ENCODE measurements around the gene SHISAL2A.

Gene SHISAL2A

DNA sequence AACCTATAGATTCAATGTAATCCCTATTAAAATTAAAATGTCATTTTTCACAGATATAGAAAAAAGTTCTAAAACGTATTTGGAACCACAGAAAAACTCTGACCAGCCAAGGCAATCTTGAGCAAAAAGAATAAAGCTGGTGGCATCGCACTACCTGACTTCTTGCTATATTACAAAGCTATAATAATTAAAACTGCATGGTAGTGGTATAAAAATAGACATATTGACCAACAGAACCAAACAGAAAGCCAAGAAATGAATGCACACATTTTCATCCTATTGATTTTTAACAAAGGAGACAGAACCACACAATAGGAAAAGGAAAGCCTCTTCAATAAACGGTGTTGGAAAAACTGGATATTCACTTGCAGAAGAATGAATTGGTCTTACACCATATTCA lies 9.2 kb upstream of the SHISAL2A start:
- DNase-seq = no peak

DNA sequence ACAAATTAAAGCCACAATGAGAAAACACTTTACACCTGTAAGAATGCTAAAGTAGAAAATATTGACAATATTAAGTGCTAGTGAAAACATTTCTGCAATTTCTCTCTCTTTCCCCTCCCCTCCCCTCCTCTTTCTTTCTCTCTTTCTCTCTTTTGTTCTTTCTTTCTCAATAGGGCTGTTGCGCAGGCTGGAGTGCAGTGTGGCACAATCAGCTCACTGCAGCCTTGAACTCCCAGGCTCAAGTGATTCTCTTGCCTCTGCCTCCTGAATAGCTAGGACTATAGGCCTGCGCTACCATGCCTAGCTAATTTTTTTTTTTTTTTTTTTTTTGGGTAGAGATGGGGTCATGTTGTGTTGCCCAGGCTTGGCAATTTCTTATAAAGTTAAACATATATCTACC lies 5.9 kb upstream of the SHISAL2A start:
- DNase-seq = no peak

DNA sequence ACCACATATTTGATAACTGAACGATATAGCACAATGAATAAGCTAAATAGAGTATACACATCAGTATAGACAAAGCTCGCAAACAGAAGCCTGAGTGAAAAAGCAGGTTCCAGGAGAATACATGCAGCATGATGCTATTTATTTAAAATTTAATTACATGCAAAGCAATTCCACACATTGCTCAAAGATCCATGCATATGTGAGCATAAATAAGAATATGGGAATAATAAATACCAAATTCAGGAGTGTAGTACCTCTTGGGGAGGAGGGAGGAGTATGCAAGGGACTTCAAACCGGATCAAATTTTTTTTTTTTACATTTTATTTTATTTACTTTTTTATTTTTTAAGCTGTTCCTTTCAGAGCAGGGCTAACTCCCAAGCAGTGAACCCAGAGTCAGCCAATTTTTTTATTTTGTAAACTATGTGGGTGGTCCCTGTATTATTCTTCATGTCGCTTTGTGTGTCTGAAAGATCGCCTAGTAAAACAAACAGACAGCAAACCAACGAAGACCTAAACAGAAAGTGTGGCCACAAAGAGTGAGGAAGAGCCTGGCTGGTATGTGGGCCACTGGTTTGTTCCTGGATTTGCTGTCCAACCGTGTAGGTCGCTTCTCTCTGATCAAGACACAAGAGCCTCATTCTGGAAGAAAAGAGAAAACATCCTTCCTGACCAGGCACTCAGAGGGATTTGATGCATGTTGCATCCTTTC lies 4.2 kb upstream of the SHISAL2A start:
- DNase-seq = no peak

DNA sequence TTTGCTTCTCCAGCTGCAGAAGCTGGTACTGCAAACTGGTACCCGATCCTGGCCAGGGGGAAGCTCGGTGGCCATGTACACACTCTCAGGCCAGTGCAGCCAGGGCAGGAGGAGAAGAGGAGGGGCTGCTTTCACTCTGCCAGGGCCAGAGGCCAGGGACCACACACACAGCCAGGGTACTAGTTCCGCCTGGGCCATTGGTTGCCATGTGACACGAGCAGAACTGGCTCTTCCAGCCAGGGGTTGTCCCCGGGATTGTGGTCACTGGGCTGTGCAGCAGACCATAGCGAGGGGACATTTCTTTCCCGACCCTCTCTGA lies 3.7 kb upstream of the SHISAL2A start:
- DNase-seq = no peak

DNA sequence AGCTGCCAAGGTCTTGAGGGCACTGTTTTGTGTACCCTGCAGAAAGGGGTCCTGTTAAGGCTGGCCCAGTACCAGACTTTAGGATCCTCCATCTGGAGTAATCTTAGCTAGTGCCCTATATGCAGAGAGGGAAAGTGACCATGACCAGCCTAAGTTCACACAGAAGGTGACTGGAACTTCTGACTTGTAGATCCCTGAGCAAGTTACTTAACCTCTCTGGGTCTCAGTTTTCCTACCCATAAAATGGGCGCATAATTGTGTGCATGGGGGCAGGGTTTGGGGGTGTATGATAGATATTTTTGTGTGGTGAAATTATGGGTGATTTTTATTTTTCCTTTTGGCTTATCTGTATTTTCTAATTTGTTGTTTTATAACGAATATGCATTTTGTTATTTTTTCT lies 3.3 kb upstream of the SHISAL2A start:
- DNase-seq = no peak

DNA sequence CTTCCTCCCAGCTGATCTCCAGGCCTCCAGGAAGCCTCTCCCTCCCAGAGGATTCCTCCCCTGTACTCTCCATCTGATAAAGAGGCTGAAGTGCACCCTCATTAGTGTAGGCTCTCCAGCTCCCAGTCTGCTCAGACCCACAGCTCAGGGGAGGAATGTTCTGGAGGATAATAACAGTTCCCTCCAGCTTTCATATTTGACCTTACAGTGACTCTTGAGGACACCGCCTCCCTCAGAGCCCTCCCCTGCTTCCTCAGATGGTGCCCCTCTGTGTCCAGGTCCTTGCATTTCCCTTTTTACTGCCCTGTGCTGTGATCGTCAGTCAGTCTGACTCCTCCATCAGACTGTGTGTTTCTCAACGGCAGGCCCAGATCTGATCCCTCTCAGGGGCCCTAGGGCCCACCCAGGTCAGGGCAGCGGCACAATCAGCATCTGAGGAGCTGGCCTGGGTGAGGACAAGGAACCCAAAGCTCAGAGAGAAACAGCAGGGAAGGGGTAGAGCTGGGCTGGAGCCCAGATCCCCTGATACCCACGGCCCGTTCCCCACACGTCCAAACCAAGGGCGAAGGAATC lies 1.1 kb upstream of the SHISAL2A start:
- no peak for DNase-seq

DNA sequence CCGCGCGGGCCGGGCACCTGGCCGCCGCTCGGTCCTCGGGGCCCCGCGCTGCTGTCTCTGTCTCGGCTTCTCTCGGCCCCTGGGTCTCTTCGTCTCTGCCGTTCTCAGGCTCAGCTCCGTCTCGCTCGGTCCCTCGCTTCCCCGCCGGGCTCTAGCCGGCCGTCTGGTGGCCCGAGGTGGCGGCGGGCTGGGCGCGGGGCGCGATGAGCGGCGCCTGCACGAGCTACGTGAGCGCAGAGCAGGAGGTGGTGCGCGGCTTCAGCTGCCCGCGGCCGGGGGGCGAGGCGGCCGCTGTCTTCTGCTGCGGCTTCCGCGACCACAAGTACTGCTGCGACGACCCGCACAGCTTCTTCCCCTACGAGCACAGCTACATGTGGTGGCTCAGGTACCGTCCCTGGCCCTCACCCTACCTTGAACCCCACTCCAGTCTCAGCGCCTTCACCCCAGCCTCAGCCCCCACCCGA lies 355 bp downstream of the SHISAL2A start:
- DNase-seq = no peak

DNA sequence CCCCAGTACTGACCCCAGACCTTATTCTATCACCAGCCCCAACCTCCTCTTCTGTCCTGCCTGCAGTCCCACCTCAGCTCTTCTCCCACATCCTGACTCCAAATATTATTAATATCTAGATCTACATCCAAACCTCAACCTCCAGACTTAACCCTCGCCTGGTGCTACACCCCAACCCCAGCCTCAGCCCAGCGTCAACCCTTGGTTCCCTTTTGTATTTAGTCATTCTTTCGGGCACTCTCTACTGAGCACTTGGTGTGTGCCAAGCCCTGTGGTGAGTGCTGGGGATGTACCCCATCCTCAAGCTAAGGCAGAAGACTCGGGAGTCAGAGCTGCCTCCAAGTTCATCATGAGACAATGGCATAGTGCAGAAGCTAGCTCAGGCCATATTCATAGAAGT lies 1.1 kb downstream of the SHISAL2A start:
- DNase-seq = no peak

DNA sequence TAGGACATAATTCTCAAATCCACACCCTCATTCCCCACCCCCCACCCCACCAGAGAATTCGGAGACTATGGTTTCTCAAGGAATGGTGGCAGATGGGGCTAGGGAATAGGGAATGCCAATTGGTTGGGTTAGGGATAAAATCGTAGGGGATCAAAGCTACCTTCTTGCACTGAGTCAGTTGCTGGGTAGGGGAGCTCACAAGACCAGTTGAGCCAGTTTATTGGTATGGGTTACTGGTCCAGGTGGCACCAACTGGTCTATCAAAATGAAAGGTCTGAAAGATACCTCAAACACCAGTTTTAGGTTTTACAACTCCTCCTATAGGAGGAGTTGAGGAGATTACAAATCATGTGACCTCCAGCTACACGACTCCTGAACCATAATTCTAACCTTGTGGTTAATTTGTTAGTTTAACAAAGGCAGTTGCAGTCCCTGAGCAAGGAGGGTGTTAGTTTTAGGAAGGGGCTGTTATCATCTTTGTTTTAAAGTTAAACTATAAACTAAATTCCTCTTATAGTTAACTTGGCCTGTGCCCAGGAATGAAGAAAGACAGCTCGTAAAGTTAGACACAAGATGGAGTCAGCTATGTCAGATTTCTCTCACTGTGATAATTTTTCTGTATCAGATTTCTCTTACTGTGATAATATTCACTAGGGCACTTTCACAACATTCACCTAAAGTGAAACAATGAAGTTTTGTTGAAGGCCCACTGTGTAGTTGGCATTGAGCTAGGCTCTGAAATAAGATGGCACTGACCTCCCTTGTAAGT lies 2.5 kb downstream of the SHISAL2A start:
- no peak for DNase-seq

DNA sequence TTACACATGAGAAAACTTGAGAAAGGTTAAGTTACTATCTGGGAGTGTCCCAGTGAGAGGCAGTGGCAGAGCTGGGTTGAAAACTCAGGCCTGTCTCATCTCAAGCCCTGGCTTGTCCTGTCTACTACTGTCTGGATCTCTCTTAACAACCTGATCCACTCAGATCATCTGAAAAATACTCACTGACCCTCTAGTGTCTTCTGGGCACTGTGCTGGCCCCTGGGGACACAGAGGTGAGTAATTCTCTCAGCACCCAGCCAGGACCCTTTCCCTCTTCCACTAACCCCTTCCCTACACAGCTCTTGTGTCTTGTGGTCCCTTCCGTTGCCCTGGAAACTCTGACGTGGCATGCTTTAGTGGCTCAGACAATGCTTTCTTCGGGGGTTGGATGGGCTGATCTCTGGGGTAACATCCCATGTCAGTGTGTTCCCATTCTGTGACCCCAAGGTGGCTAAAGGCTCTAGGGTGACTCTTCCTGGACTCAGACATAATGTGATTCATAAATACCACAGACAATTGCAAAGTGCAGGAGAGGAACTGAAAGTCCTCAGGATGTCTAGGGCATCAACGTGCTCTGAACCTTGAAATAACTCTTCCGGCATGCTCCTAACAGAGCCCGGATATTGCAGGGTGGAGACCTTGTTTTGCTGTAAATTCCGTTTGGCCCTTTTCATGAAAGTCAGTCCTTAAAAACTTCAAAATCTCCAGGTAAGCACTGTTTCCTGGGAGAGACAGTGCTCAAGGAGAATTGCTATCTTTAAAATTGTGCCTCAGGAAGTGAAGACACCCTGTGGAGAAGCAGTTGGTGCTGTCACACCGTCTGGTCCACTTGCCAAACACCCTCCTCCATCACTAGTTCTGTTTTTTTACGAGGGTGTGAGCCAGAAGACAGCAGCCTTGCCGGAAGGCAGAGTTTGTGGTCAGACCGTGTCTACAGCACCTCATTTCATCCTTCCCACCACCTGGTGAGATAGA lies 4.0 kb downstream of the SHISAL2A start:
- DNase-seq = no peak

DNA sequence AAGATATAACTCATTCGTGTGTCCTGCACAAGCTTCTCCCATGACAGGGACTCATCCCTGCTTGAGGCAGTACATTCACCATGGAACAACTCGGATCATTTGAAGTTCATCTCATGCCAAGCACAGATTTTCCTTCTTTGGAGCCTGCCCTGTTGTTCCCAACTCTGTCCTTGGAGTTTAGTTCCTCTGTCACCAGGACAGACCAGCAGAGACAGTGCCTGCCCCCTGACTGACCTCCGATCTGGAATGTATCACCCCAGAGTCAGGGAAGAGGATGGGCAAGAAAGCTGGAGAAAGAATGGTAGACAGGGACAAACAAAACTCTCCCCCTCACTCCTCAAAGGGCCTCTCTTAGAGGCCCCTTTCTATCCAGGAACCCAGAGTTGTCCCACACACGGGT lies 5.0 kb downstream of the SHISAL2A start:
- DNase-seq = no peak

DNA sequence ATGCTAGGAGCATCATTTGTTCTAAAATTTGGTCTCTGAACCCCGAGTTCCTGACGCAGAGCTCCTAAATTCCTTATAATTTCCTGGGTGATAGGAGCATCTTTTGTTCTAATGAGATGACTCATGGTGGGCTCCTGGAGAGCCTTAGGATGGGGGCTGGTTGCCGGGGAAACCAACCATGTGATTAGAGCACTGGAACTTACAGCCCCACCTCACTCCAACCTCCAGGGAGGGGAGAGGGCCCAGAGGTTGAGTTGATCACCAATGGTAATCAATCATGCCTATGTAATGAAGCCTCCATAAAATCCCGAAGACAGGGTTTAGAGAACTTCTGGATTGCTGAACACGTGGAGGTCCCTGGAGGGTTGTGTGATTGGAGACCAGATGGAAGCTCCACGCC lies 7.7 kb downstream of the SHISAL2A start:
- no peak for DNase-seq

DNA sequence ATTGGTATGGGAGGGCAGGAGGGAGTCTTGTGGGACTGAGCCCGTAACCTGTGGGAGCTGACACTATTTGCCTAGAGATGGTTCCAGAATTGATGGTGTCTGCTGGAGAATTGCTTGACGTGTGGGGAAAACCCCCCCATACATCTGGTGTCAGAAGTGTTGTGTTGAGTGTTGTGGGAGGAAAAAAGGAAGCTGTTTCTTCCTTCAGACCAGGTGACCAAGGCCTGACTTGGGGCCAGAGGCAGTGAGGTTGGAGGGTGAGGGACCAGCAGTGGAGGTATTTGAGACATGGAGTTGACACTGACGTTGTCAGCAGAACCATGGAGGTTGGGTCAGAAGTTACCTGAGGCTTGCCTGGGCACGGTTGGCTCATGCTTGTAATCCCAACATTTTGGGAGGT lies 8.3 kb downstream of the SHISAL2A start:
- no peak for DNase-seq

DNA sequence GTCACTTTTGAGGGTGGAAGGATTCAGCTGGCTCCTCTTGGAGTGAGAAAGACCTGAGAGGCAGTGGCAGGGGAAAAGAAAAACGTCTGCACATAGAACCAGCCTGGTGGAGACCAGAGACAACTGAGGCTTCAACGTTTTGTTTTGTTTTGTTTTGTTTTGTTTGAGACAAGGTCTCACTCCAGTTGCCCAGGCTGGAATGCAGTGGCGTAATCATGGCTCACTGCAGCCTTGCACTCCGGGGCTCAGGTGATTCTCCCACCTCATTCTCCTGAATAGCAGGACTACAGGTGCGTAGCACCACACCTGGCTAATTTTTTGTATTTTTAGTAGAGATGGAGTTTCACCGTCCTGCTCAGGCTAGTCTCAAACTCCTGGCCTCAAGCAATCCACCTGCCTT lies 12.3 kb downstream of the SHISAL2A start:
- no peak for DNase-seq

DNA sequence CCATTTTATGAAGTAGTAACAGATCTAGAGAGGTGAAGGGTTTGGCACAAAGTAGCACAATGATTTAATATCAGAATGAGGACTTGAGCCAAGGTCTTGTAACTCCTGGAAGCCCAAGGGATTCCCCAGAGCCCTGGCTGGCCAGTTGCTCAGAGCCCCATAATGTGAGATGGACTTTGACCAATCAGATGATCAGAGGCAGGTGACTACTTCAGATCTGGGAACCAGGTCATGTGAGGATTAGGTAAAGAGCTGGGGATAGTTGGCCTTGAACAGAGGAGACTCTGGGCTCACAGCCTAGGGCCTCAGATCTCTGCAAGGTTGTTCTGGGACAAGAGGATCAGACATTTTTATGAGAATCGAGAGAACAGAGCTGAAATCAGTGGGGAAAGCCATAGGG lies 18.9 kb downstream of the SHISAL2A start:
- no peak for DNase-seq

DNA sequence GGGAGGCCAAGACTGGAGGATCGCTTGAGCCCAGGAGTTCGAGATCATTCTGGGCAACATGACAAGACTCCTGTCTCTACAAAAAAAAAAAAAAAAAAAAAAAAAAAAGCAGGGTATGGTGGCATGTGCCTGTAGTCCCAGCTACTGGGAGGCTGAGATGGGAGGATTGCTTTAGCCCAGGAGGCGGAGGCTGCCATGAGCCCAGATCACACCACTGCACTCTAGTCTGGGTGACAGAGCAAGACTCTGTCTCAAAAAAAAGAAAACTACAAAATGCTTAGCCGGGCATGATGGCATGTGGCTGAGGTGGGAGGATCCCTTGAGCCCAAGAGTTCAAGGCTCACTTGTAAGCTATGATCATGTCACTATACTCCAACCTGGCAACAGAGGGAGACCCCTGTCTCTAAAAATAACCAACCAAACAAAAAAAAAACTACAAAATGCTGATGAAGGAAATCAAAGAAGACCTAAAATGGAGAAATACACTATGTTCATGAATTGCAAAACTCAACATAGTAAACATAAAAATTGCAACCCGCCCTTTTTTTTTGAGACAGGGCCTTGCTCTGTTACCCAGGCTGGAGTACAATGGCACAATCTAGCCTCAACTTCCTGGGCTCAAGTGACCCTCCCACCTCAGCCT lies 20.4 kb downstream of the SHISAL2A start:
- no peak for DNase-seq

DNA sequence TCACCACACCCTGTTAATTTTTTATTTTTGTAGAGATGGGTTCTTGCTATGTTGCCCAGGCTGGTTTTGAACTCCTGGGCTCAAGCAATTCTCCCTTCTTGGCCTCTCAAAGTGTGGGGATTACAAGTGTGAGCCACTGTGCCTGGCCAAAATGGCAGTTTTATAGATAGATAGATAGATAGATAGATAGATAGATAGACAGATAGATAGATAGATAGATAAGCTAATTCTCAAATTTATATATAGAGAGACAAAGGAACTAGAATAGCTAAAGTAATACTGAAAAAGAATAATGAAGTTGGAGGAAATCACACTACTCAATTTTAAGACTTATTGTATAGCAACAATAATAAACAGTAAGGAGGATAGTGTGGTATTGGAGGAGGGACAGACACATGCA lies 21.1 kb downstream of the SHISAL2A start:
- no peak for DNase-seq

DNA sequence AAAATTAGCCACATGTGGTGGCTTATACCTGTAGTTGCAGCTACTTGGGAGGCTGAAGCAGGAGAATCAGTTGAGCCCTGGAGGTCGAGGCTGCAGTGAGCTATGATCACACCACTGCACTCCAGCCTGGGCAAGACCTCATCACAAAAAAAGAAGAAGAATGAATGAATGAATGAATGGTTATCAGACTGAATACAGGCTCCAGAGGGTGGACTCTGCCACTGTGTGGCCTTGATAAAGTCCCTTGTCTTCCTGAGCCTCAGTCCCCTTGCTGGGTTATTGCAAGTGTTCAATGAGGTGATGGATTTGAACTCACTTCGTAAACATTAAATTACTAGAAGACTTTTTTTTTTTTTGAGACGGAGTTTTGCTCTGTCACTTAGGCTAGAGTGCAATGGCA lies 24.7 kb downstream of the SHISAL2A start:
- DNase-seq = no peak

DNA sequence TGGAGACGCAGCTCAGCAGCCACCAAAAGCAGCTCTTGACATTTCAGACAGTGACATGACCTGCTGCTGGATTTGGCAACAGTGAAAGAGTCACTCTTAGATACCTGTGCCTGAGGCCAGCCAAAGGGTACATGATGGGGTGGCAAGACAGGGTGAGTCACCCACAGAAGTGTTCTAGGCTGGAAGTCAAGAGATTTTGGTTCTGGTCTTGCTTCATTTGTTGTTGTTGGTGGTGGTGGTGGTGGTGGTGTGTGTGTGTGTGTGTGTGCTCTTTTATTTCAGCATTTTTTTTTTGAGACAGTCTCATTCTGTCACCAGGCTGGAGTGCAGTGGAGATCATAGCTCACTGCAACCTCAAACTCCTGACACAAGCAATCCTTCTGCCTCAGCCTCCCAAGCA lies 25.8 kb downstream of the SHISAL2A start:
- no peak for DNase-seq

DNA sequence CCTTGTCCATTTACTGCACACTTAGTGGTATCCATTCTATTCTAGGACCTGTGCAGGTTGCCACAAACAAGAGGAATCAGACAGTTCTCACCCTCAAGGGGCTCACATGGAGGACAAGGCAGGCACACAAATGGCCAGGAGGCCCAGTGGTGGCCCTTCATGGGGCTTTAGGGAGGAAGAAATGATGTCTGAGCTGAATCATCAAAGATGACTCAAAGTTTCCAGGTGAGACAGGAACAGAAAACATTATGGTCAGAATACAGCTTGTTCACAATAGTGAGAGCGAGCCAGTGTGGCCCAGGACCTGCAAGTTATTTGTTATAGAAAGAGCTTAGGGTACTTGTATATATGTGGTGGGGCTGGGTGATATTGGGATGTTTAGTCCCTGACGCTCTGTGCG lies 26.4 kb downstream of the SHISAL2A start:
- DNase-seq = no peak

DNA sequence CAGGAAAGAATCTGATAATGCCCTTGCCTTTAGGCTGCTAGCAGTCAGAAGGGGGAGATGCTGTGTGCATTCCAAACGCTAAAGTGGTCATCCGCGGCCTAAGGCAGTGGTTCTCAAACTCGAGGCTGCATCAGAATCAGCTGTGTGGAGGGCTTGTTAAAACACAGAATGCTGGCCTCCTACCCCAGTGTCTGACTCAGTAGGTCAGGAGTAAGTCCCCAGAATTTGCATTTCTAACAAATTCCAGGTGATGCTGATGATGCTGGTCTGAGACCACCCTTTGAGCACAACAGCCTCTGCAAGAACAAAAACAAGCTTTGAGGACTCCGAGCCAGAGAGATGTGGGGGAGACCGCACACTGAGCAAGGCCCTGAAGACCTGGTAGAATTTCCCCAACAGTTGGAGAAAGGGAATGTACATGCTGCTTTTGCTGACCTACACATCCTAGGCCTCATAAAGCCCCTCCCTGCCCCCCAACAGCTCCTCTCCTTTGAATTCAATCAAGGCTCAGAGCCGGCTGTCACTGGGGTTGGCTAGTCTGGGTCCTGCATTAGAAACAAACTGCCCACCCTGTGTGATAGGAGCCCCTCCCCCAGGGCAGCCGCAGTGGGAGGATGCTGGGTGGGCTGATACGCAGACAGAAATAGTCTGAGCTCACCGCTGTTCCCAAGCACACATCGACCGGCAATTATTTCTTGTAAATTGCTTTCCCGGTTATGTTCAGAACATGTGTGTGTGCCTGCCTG lies 27.1 kb downstream of the SHISAL2A start:
- DNase-seq = no peak

DNA sequence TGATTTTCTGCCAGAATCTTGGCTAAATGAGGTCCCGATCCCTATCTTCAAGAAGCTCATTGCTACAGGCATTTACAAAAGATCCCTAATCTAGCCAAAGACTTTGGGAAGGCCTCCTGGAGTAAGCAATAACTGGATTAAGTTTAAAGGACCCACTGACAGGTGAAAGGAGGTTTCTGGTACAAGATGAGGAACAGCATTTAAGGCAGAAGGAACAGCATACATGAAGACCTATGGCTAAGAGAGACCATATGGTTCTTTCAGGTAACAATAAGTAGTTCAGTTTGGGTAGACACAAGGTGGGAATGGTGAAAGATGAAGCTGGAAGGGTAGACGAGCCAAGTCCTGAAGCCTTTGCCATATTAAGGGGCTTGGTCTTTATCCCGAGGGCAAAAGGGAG lies 27.8 kb downstream of the SHISAL2A start:
- no peak for DNase-seq

Data from SHP77 treated with DMSO at 0.1 percent for 48 hours (cell line).